Parathyroid adenoma (tissue), 2 donors: ENCODE data around the gene HMG20B.
"Not testable (repeated sequence)": the region's sequence is repeated elsewhere in the genome, so short reads cannot be mapped to it uniquely, and the experiment has no call there.

Experiments
- H2AFZ ChIP-seq: fragments of 300-600 bp; sonication (generic); one replicate; pipeline ENCODE4 v1.7.0; 2017; ENCODE audit warnings: antibody characterized with exemption, mild to moderate bottlenecking
- H3K27ac ChIP-seq: fragments of 300-600 bp; sonication (generic); one replicate; pipeline ENCODE4 v1.7.0; 2017
- H3K27me3 ChIP-seq: fragments of 300-600 bp; sonication (generic); one replicate; pipeline ENCODE4 v1.7.0; 2017; ENCODE audit warnings: low read length; ENCODE audit not compliant: control insufficient read depth, insufficient read depth
- H3K36me3 ChIP-seq: fragments of 300-600 bp; sonication (generic); one replicate; pipeline ENCODE4 v1.7.0; 2017; ENCODE audit warnings: low read length; ENCODE audit not compliant: control insufficient read depth, insufficient read depth
- H3K4me1 ChIP-seq: fragments of 300-600 bp; sonication (generic); one replicate; pipeline ENCODE4 v1.7.0; 2017; ENCODE audit warnings: control low read depth
- H3K4me2 ChIP-seq: fragments of 300-600 bp; sonication (generic); one replicate; pipeline ENCODE4 v1.7.0; 2017; ENCODE audit warnings: low read length
- H3K4me3 ChIP-seq: fragments of 300-600 bp; sonication (generic); one replicate; pipeline ENCODE4 v1.7.0; 2017; ENCODE audit warnings: low read depth, low read length
- H3K79me2 ChIP-seq: fragments of 300-600 bp; sonication (generic); one replicate; pipeline ENCODE4 v1.7.0; 2017; ENCODE audit warnings: control low read depth
- H3K9ac ChIP-seq: fragments of 300-600 bp; sonication (generic); one replicate; pipeline ENCODE4 v1.7.0; 2017; ENCODE audit warnings: mild to moderate bottlenecking
- H3K9me3 ChIP-seq: fragments of 300-600 bp; sonication (generic); one replicate; pipeline ENCODE4 v1.7.0; 2017; ENCODE audit warnings: low read length; ENCODE audit not compliant: control insufficient read depth
- CTCF ChIP-seq: fragments of 300-600 bp; sonication (generic); IDR thresholded peaks from one replicate; pipeline ENCODE4 v1.7.0; 2017; ENCODE audit warnings: antibody characterized with exemption, mild to moderate bottlenecking
- donor health status: primary hyperparathyroidism.

The HMG20B gene

DNA sequence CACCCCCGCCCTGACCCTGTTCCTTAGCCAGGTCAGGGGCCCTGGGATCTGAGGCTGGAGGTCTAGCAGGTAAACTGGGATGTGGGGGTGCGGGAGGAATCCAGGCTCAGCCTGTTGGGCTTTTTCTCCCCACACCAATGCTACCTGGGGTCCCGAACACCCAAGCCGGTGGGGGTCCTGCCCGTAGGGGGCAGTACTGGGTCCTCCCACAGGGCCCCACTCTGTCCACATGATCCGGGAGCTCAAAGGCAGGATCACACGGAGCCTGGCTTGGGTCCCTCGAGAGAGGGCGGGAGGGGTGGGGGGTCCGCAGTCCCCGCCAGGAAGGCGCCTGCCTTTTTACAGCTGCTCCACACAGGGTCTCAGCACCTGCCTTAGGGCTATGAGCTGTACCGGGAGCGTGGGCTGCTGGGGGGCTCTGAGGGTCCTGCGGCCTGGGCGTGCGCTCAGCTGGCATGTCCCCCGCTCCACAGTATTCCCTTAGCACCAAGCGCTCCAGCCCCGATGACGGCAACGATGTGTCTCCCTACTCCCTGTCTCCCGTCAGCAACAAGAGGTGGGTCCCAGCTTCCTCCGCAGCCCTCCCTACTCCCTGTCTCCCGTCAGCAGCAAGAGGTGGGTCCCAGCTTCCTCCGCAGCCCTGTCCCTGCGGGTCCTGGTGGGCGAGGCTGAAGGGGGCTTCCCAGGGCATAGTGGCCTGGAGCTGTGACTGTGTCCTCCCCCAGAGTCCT, 46.1 kb upstream of the HMG20B start:
- no peak for TF ChIP-seq CTCF
- peaks cover 15% of the 10 kb centered on the region for H3K79me2 ChIP-seq
- no peak overlapping the region for H3K4me2 ChIP-seq
- H2AFZ ChIP-seq, result no peak overlapping the region
- no peaks in the 10 kb centered on the region for H3K27me3 ChIP-seq
- H3K9ac ChIP-seq, result no peak overlapping the region
- no peaks in the 10 kb centered on the region for H3K36me3 ChIP-seq
- no peak overlapping the region for H3K27ac ChIP-seq
- H3K4me1 ChIP-seq, result no peaks in the 10 kb centered on the region
- H3K4me3 ChIP-seq, result no peak overlapping the region
- no peaks in the 10 kb centered on the region for H3K9me3 ChIP-seq

GRCh38 chr19:3527238-3527910, 45.4 kb upstream of the HMG20B start:
- no peak for TF ChIP-seq CTCF
- Histone ChIP-seq H3K4me1 (no peaks in the 10 kb centered on the region), H3K9me3 (no peaks in the 10 kb centered on the region), H3K36me3 (no peaks in the 10 kb centered on the region), H3K27me3 (no peaks in the 10 kb centered on the region), H3K9ac (no peak overlapping the region), H2AFZ (no peak overlapping the region), H3K4me3 (no peak overlapping the region), H3K27ac (no peak overlapping the region), H3K79me2 (peaks cover 12% of the 10 kb centered on the region), H3K4me2 (no peak overlapping the region)

GRCh38 chr19:3528080-3528479, 44.7 kb upstream of the HMG20B start:
- no peak overlapping the region for H3K4me3 ChIP-seq
- H3K36me3 ChIP-seq, result no peaks in the 10 kb centered on the region
- no peaks in the 10 kb centered on the region for H3K27me3 ChIP-seq
- no peak overlapping the region for H3K27ac ChIP-seq
- H3K9me3 ChIP-seq, result no peaks in the 10 kb centered on the region
- no peak overlapping the region for H3K9ac ChIP-seq
- peaks cover 9% of the 10 kb centered on the region for H3K79me2 ChIP-seq
- no peak for TF ChIP-seq CTCF
- no peak overlapping the region for H3K4me2 ChIP-seq
- no peak overlapping the region for H2AFZ ChIP-seq
- H3K4me1 ChIP-seq, result no peaks in the 10 kb centered on the region

- Histone ChIP-seq H3K27ac (no peak overlapping the region), H3K9me3 (no peaks in the 10 kb centered on the region), H3K4me3 (no peak overlapping the region), H3K27me3 (no peaks in the 10 kb centered on the region), H3K9ac (no peak overlapping the region), H3K36me3 (no peaks in the 10 kb centered on the region), H3K4me2 (no peak overlapping the region), H3K79me2 (peaks cover 7% of the 10 kb centered on the region), H3K4me1 (no peaks in the 10 kb centered on the region), H2AFZ (no peak overlapping the region)
- no peak for TF ChIP-seq CTCF
Measured at GRCh38 chr19:3528539-3529211, 44.1 kb upstream of the HMG20B start.

DNA sequence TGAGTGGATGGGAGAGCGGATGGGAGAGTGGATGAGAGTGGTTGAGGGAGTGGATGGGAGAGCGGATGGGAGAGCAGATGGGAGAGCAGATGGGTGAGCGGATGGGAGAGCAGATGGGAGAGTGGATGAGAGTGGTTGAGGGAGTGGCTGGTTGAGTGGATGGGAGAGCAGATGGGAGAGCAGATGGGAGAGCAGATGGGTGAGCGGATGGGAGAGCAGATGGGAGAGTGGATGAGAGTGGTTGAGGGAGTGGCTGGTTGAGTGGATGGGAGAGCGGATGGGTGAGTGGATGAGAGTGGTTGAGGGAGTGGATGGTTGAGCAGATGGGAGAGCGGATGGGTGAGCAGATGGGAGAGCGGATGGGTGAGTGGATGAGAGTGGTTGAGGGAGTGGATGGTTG, 43.4 kb upstream of the HMG20B start:
- H3K9me3 ChIP-seq, H3K27ac ChIP-seq, H3K4me2 ChIP-seq, H3K79me2 ChIP-seq, H3K36me3 ChIP-seq, H3K4me3 ChIP-seq, H3K9ac ChIP-seq, H3K4me1 ChIP-seq, H3K27me3 ChIP-seq, H2AFZ ChIP-seq: not testable (repeated sequence)
